Astrocyte of the cerebellum (primary cell): ENCODE measurements around the gene SERPINA6.
"Not testable (repeated sequence)": the region's sequence is repeated elsewhere in the genome, so short reads cannot be mapped to it uniquely, and the experiment has no call there.

Experiments used
- DNase-seq: peaks from one replicate; pipeline ENCODE4 v3.0.0-alpha.2; 2011; ENCODE audit warnings: low read depth
- H3K4me3 ChIP-seq: 2 replicates; pipeline ENCODE4 v1.5.1; 2011; ENCODE audit warnings: mild to moderate bottlenecking, low read depth, low read length, moderate library complexity
- in situ Hi-C: cut with HindIII; loops from 2 replicates; pipeline ENCODE4 v1.10.0; 2017; ENCODE audit warnings: low sequenced_read_pairs
- TF ChIP-seq, protein P1 (sequence below): IDR thresholded peaks from 2 replicates; pipeline ENCODE4 v1.5.1; 2012; ENCODE audit warnings: low read length, low read depth, moderate library complexity, mild to moderate bottlenecking; ENCODE audit errors: missing control alignments

Gene SERPINA6

DNA sequence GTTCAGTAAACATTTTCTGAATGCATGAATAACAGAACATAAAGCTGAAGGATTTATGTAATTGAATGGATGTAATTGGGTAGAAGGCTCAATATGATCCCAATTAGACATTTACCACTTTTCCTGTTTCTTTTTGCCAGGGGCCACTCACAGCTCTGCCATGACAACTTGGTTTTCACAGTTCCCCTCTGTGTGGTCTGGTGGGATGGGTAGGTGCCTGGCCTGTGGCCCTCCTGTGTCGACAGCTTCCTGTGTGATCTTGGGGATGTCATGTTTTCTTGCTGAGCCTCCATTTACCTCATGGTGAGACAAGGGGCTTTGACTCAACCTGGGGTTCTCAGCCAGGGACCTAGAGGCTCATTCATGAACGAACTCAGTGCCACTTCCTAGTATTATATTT lies 17.5 kb downstream of the SERPINA6 start:
- no peak overlapping the region for H3K4me3 ChIP-seq
- in situ Hi-C loops, result no loop called here
- TF ChIP-seq, protein P1, sequence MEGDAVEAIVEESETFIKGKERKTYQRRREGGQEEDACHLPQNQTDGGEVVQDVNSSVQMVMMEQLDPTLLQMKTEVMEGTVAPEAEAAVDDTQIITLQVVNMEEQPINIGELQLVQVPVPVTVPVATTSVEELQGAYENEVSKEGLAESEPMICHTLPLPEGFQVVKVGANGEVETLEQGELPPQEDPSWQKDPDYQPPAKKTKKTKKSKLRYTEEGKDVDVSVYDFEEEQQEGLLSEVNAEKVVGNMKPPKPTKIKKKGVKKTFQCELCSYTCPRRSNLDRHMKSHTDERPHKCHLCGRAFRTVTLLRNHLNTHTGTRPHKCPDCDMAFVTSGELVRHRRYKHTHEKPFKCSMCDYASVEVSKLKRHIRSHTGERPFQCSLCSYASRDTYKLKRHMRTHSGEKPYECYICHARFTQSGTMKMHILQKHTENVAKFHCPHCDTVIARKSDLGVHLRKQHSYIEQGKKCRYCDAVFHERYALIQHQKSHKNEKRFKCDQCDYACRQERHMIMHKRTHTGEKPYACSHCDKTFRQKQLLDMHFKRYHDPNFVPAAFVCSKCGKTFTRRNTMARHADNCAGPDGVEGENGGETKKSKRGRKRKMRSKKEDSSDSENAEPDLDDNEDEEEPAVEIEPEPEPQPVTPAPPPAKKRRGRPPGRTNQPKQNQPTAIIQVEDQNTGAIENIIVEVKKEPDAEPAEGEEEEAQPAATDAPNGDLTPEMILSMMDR, result no peak
- no peak for DNase-seq

DNA sequence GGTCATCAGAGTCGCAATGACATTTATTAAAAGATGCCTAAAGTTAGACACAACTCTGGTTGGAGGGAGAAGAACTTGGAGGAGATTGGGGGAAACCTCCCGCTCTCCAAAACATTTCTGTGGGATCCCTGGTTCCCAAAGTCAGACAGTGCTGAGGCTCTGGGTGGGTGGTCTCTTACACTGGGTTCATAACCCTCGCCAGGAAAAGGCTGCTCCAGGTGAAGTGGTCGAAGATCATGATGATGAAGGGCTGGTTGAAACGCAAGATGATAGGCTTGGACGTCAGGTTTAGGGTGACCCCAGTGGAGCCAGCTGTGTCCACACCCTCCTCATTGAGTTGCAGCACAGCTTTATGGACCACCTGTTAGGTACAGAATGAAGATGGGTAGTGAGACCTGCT lies 18.9 kb downstream of the SERPINA6 start:
- in situ Hi-C loops, result no loop called here
- TF ChIP-seq, protein P1, result no peak
- H3K4me3 ChIP-seq, result no peak overlapping the region
- DNase-seq, result no peak

DNA sequence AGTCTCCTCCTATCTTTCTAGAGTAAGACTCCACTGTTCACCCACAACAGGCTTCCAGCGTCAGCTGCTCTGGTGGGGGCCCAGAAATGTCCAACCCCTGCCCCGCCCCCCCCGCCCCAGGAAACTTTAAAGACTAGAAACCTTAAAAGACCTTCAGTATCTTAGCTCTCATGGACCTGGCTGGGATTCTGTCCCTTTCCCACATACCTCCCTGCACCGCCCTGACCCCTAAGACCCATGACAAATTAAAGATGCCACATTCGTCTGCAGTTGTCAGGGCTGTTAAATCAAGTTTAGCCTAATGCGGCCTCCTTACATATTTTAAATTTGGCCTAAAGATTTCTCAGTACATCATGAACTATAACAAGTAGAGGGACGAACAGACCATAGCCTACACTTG lies 20.0 kb downstream of the SERPINA6 start:
- no peak overlapping the region for H3K4me3 ChIP-seq
- no peak for DNase-seq
- in situ Hi-C loops, result no loop called here
- TF ChIP-seq, protein P1, result no peak

DNA sequence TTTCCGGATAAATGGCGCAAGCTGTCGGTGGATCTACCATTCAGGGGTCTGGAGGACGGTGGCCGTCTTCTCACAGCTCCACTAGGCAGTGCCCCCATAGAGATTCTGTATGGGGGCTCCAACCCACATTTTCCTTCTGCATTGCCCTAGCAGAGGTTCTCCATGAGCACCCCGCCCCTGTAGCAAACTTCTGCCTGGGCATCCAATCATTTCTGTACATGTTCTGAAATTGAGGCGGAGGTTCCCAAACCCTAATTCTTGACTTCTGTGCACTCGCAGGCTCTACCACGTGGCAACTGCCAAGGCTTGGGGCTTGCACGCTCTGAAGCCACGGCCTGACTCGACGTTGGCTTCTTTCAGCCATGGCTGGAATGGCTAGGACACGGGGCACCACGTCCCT lies 25.0 kb downstream of the SERPINA6 start:
- in situ Hi-C loops, result no loop called here
- no peak overlapping the region for H3K4me3 ChIP-seq
- TF ChIP-seq, protein P1, result no peak
- no peak for DNase-seq

DNA sequence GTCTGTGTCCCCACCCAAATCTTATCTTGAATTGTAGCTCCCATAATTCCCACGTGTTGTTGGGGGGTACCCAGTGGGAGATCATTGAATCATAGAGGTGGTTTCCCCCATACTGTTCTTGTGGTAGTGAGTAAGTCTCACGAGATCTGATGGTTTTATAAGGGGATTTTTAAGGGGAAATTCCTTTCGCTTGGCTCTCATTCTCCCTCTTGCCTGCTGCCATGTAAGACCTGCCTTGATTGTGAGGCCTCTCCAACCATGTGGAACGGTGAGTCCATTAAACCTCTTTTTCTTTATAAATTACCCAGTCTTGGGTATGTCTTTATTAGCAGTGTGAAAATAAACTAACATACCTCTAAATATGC lies 27.0 kb downstream of the SERPINA6 start:
- DNase-seq, H3K4me3 ChIP-seq, in situ Hi-C loops: not testable (repeated sequence)

DNA sequence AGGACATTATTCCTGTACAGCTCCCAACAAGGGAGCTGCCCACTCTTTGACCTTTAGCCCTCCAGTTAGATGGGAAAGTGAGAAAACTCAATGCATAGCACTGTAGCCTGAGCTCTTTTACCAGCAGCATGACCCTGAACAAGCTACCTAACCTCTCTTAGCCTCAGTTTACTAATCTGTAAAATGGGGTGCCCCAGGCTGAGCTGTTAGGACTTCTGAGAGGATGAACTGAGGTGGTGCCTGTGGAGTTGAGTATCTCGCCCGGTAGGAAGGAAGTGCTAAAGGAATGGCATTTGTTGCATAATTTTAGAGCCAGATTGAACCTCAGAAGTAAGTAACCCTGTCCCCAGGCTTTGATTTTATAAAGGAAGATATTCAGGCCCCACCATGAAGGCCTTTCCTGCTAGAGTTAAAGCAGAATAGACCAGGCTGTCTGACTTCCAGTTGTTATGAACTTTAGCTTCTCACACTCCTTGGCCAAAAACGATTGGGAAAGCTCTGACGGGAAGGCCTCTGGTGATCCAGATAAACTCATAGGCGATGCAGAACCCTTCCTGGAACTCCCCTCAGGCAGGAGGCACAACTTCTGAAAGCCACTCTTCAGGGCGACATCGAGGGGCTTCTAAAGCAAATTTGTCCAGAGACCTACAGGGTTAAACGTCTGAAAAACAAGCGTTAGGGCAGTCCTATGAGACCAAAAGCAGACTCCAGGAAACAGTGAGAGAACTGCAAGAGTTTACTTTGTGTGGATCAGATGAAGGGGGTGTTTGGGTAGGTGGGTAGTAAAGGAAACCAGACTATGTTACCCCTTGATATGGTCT lies 27.6 kb downstream of the SERPINA6 start:
- in situ Hi-C loops, result no loop called here
- no peak overlapping the region for H3K4me3 ChIP-seq
- no peak for DNase-seq
- TF ChIP-seq, protein P1, result no peak

DNA sequence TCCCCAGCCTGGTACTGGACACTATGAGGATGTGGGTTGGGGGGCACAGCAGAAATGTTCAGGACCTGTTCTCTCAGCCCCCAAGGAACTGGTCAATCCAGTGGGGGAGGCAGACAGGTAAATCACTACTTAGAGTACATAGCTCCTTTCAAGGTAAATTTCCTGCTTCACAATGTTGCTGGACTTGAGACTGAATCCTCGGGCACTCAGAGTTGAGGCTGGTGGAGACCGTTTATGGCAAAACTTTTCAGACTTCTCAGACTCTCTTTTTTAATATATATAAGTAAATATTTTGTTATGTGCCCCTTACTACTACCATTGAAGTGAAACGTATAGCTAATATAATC lies 29.6 kb downstream of the SERPINA6 start:
- in situ Hi-C loops, result no loop called here
- H3K4me3 ChIP-seq, result no peak overlapping the region
- no peak for DNase-seq
- TF ChIP-seq, protein P1, result no peak
